Measurements from ENCODE around the gene KIDINS220. TPM values are rescaled to one million over a fixed set of nuclear protein-coding genes. Genes with fewer than 3 reads are reported as not detected.

KIDINS220 gene
- polyA plus RNA-seq, 2 of the 4 experiments (the other 2 are of a cell fraction): 16.4 to 45.9 TPM

DNA sequence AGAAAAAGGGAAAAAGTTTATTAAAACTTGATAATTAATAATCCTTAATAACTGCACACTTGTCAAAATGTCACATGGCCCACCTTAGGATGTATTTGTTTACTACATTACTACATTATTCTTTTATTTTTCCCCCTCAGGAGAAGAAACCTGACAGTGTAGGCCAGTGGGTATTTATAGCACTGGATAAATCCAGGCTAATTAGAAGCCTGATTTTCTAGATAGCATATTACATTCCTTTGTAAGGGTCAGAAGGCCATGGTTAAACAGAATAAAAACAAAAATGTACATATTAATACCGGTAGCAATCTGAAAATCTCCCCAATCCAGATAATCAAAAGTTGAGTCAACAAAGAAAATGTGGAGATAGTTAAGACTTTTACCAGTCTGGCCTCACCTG is 21.5 kb upstream of the KIDINS220 start:
- no peak overlapping the region for H3K4me3 ChIP-seq
- H3K27ac ChIP-seq: no peak overlapping the region
- H3K4me1 ChIP-seq: no peaks in the 10 kb centered on the region
- FAIRE-seq (no peak), DNase-seq (ENCODE audit: low read depth in 1 of 2, low spot score in 1 of 2) (no peak), ATAC-seq (no peak)
- ChIA-PET CTCF (interaction anchor here (1.2 to 1.4 kb wide), 2 partner anchors 14 to 44 kb away, joined by 4 read pairs; no protein-coding TSS in a partner anchor), POLR2A (no interaction called here)
- H3K4me2 ChIP-seq: no peak overlapping the region
- TF ChIP-seq FOXS1 (CRISPR knock-in tag; IDR thresholded peaks at IDR 0.05): no peak
- TF ChIP-seq HDAC2 (IDR thresholded peaks at IDR 0.05): no peak
- no peak for TF ChIP-seq FOSB (CRISPR knock-in tag; IDR thresholded peaks at IDR 0.05)
- no peak for TF ChIP-seq FOSL2 (IDR thresholded peaks at IDR 0.05)
- TF ChIP-seq FOSL2 (CRISPR knock-in tag; IDR thresholded peaks at IDR 0.05): no peak
- no peak for TF ChIP-seq MAZ (IDR thresholded peaks at IDR 0.05; ENCODE audit: borderline replicate concordance, low read depth, low read length)
- no peak for TF ChIP-seq ZC3H11A (IDR thresholded peaks at IDR 0.05)
- TF ChIP-seq ZSCAN20 (CRISPR knock-in tag; IDR thresholded peaks at IDR 0.05): no peak
- no peak for TF ChIP-seq POLR2AphosphoS2 (conservative IDR thresholded peaks at IDR 0.05; ENCODE audit: low read length)
- TF ChIP-seq, protein P1, sequence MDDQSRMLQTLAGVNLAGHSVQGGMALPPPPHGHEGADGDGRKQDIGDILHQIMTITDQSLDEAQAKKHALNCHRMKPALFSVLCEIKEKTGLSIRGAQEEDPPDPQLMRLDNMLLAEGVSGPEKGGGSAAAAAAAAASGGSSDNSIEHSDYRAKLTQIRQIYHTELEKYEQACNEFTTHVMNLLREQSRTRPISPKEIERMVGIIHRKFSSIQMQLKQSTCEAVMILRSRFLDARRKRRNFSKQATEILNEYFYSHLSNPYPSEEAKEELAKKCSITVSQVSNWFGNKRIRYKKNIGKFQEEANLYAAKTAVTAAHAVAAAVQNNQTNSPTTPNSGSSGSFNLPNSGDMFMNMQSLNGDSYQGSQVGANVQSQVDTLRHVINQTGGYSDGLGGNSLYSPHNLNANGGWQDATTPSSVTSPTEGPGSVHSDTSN (IDR thresholded peaks at IDR 0.05): no peak
- TF ChIP-seq RAD21 (conservative IDR thresholded peaks at IDR 0.05 in 1 of 2, IDR thresholded peaks at IDR 0.05 in 1 of 2): no peak
- TF ChIP-seq, protein P2, sequence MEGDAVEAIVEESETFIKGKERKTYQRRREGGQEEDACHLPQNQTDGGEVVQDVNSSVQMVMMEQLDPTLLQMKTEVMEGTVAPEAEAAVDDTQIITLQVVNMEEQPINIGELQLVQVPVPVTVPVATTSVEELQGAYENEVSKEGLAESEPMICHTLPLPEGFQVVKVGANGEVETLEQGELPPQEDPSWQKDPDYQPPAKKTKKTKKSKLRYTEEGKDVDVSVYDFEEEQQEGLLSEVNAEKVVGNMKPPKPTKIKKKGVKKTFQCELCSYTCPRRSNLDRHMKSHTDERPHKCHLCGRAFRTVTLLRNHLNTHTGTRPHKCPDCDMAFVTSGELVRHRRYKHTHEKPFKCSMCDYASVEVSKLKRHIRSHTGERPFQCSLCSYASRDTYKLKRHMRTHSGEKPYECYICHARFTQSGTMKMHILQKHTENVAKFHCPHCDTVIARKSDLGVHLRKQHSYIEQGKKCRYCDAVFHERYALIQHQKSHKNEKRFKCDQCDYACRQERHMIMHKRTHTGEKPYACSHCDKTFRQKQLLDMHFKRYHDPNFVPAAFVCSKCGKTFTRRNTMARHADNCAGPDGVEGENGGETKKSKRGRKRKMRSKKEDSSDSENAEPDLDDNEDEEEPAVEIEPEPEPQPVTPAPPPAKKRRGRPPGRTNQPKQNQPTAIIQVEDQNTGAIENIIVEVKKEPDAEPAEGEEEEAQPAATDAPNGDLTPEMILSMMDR (IDR thresholded peaks at IDR 0.05): no peak
- WGBS (ENCODE audit: missing lambda C conversion rate): 95% methylated on average over 1 of the region's 1 CpG
- no peaks in the 10 kb centered on the region for H3K9me3 ChIP-seq

DNA sequence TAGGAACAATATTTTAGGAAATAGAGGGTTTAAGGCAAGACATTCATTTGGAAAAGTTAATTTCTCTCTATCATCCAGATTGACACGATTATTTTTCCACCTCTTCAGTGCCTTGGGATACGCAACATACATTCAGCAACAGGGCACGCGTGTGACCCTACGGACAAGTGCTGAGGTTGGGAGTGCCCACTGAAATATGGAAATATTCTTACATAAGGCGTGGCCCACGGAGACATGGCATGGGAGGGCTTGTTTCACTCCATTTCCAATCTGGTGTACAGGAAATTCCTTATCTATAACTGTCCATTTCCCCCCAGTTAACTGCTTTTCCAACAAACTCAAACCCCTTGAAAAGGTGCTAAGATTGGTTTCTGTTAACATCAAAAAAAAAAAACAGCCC is 20.9 kb upstream of the KIDINS220 start:
- FAIRE-seq: no peak
- no peak for TF ChIP-seq RNF2 (IDR thresholded peaks at IDR 0.05; ENCODE audit: borderline replicate concordance, low read depth)
- TF ChIP-seq, protein P1 (IDR thresholded peaks at IDR 0.05): no peak
- TF ChIP-seq RFX5 (IDR thresholded peaks at IDR 0.05): no peak
- no peak for TF ChIP-seq FOSB (CRISPR knock-in tag; IDR thresholded peaks at IDR 0.05)
- no peak for TF ChIP-seq ZC3H11A (IDR thresholded peaks at IDR 0.05)
- no peak for TF ChIP-seq NR3C1 (IDR thresholded peaks at IDR 0.05)
- TF ChIP-seq JUNB (IDR thresholded peaks at IDR 0.05): no peak
- no peak for TF ChIP-seq GATA3 (IDR thresholded peaks at IDR 0.05; ENCODE audit: borderline replicate concordance)
- no peak for TF ChIP-seq FOXS1 (CRISPR knock-in tag; IDR thresholded peaks at IDR 0.05)
- TF ChIP-seq HOXA7 (CRISPR knock-in tag; IDR thresholded peaks at IDR 0.05): no peak
- no peak for TF ChIP-seq KDM1A (IDR thresholded peaks at IDR 0.05; ENCODE audit: low read depth)
- TF ChIP-seq CHD4 (IDR thresholded peaks at IDR 0.05; ENCODE audit: borderline replicate concordance): no peak
- TF ChIP-seq, protein P3, sequence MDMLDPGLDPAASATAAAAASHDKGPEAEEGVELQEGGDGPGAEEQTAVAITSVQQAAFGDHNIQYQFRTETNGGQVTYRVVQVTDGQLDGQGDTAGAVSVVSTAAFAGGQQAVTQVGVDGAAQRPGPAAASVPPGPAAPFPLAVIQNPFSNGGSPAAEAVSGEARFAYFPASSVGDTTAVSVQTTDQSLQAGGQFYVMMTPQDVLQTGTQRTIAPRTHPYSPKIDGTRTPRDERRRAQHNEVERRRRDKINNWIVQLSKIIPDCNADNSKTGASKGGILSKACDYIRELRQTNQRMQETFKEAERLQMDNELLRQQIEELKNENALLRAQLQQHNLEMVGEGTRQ (IDR thresholded peaks at IDR 0.05): no peak
- no peak for TF ChIP-seq ZNF302 (CRISPR knock-in tag; IDR thresholded peaks at IDR 0.05)
- TF ChIP-seq POLR2A (IDR thresholded peaks at IDR 0.05; ENCODE audit: low read length): no peak
- no peak for TF ChIP-seq NFE2L2 (conservative IDR thresholded peaks at IDR 0.05; ENCODE audit: low read length)
- TF ChIP-seq, protein P4, sequence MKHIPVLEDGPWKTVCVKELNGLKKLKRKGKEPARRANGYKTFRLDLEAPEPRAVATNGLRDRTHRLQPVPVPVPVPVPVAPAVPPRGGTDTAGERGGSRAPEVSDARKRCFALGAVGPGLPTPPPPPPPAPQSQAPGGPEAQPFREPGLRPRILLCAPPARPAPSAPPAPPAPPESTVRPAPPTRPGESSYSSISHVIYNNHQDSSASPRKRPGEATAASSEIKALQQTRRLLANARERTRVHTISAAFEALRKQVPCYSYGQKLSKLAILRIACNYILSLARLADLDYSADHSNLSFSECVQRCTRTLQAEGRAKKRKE (CRISPR knock-in tag; IDR thresholded peaks at IDR 0.05; ENCODE audit: low read depth): no peak
- TF ChIP-seq EP300 (IDR thresholded peaks at IDR 0.05): no peak
- no peak for TF ChIP-seq CBX8 (IDR thresholded peaks at IDR 0.05)
- ATAC-seq: no peak
- ChIA-PET POLR2A (no interaction called here), CTCF (interaction anchor here (1.2 to 1.4 kb wide), 2 partner anchors 15 to 44 kb away, joined by 4 read pairs; no protein-coding TSS in a partner anchor)
- WGBS (ENCODE audit: missing lambda C conversion rate): 90% methylated on average over 7 of the region's 7 CpGs
- Histone ChIP-seq H3K27ac (no peak overlapping the region), H3K4me1 (no peaks in the 10 kb centered on the region), H3K9me3 (no peaks in the 10 kb centered on the region), H3K4me2 (no peak overlapping the region), H3K4me3 (no peak overlapping the region)
- DNase-seq (ENCODE audit: low read depth in 1 of 2, low spot score in 1 of 2): no peak
